K562 (cell line): Measurements from ENCODE around the gene TMEM131L. TPM values are rescaled to one million over a fixed set of nuclear protein-coding genes. Genes with fewer than 3 reads are reported as not detected.
A peak's percentile ranks its signal among the peaks of the same experiment; 100 is the strongest.

Experiments
- ATAC-seq: fragments of 200-7000 bp; cut with Tn5 transposase; 3 replicates; pipeline ENCODE4 v1.9.1; 2020; ENCODE audit warnings: moderate library complexity
- BruUV-seq: library from RNA; stranded (reverse); fragments of 400-500 nt; replicated peaks from 2 replicates; lab custom pipeline; 2021; lab: Mats Ljungman, UMichigan
- CTCF ChIA-PET: fragments of 300-600 bp; formaldehyde crosslinking; extraction: SDS; loops from one replicate; lab custom pipeline; 2021; ENCODE audit warnings: low intra/inter-chr PET ratio; lab: Yijun Ruan, JAX
- POLR2A ChIA-PET: fragments of 300-600, 350-650 bp; sonication (Branson Sonifier 250); formaldehyde crosslinking; extraction: SDS; loops from one replicate; lab custom pipeline; 2021; ENCODE audit warnings: antibody characterized with exemption, inconsistent platforms; lab: Yijun Ruan, JAX
- DNase-seq, 4 experiments: peaks; one replicate each; pipeline versions ENCODE4 v3.0.0 to v3.0.0-alpha.2; 2011 to 2018; ENCODE audit warnings: low spot score in 3 of 4, mixed read lengths in 3 of 4; ENCODE audit errors: extremely low read depth in 1 of 4
- FAIRE-seq: peaks from 2 replicates; lab custom pipeline; 2011; peaks lifted over from hg19 to GRCh38; lab: Jason Lieb, UNC
- H2AFZ ChIP-seq: 2 replicates; pipeline ENCODE4 v1.6.0; 2011; ENCODE audit warnings: low read depth, low read length, control low read depth, inconsistent platforms
- H3K27ac ChIP-seq: fragments of 200-600 bp; 3 replicates; pipeline ENCODE4 v1.8.0; 2011; ENCODE audit warnings: low read depth, mild to moderate bottlenecking, control low read depth, inconsistent platforms, low read length, moderate library complexity, mixed read lengths; ENCODE audit errors: extremely low read depth
- H3K27me3 ChIP-seq, 2 experiments: fragments of 300-600 bp in 1 of 2; 2 replicates in 1 of 2; 3 replicates in 1 of 2; pipeline versions ENCODE4 v1.6.0 to v1.8.0; 2011; ENCODE audit warnings: inconsistent platforms in 2 of 2, low read length in 2 of 2, mild to moderate bottlenecking in 1 of 2, mixed read lengths in 1 of 2, moderate library complexity in 1 of 2; ENCODE audit not compliant: control insufficient read depth in 2 of 2, insufficient read depth in 2 of 2
- H3K36me3 ChIP-seq: fragments of 300-600 bp; 3 replicates; pipeline ENCODE4 v1.8.0; 2011; ENCODE audit warnings: mild to moderate bottlenecking, low read length, inconsistent platforms; ENCODE audit not compliant: control insufficient read depth, insufficient read depth
- H3K4me1 ChIP-seq, 2 experiments: fragments of 200-600 bp in 1 of 2; replicated peaks in 1 of 2; 2 replicates in 1 of 2; 3 replicates in 1 of 2; pipeline versions ENCODE4 v1.5.1 to v1.8.0; 2011; ENCODE audit warnings: inconsistent platforms in 2 of 2, low read length in 2 of 2, mild to moderate bottlenecking in 1 of 2, mixed read lengths in 1 of 2, moderate library complexity in 1 of 2; ENCODE audit not compliant: control insufficient read depth in 2 of 2, insufficient read depth in 2 of 2
- H3K4me2 ChIP-seq: 2 replicates; pipeline ENCODE4 v1.6.1; 2011; ENCODE audit warnings: low read length, control low read depth, inconsistent platforms, mixed read lengths; ENCODE audit not compliant: insufficient read depth
- H3K4me3 ChIP-seq: fragments of 200-600 bp; sonication (generic), shearing (Covaris generic); 2 replicates; pipeline ENCODE4 v1.5.1; 2016; ENCODE audit warnings: control low read depth, inconsistent platforms
- H3K79me2 ChIP-seq: fragments of 200-600 bp; 3 replicates; pipeline ENCODE4 v1.8.0; 2011; ENCODE audit warnings: low read length, inconsistent platforms; ENCODE audit not compliant: control insufficient read depth, insufficient read depth
- H3K9ac ChIP-seq, 2 experiments: 2 replicates each; pipeline versions ENCODE4 v1.6.0 to v1.6.1; 2011; ENCODE audit warnings: low read depth in 2 of 2, low read length in 2 of 2, control low read depth in 1 of 2, inconsistent platforms in 1 of 2, mild to moderate bottlenecking in 1 of 2, mixed read lengths in 1 of 2; ENCODE audit not compliant: insufficient read depth in 1 of 2
- H3K9me1 ChIP-seq: one replicate; pipeline ENCODE4 v1.6.0; 2011; ENCODE audit warnings: inconsistent platforms, mild to moderate bottlenecking, low read length, moderate library complexity; ENCODE audit not compliant: control insufficient read depth, insufficient read depth
- H3K9me3 ChIP-seq: replicated peaks from 2 replicates; pipeline ENCODE4 v1.5.1; 2011; ENCODE audit warnings: low read depth, low read length, inconsistent platforms; ENCODE audit not compliant: control insufficient read depth, insufficient read depth
- H4K20me1 ChIP-seq: replicated peaks from 2 replicates; pipeline ENCODE4 v1.6.1; 2011; ENCODE audit warnings: low read length, inconsistent platforms, mixed read lengths; ENCODE audit not compliant: control insufficient read depth, insufficient read depth
- CEBPB ChIP-seq: fragments of 450-650 bp; IDR thresholded peaks from 2 replicates; pipeline ENCODE4 v1.6.1; 2016; ENCODE audit warnings: missing genetic modification characterization, missing compliant biosample characterization
- GTF2F1 ChIP-seq: IDR thresholded peaks from 2 replicates; pipeline ENCODE4 v1.6.1; 2011; ENCODE audit warnings: low read depth, low read length, improper control_type of control experiment
- NR2C1 ChIP-seq, 2 experiments: fragments of 450-650 bp; IDR thresholded peaks; 2 replicates each; pipeline ENCODE4 v1.6.1; 2017; ENCODE audit warnings: mild to moderate bottlenecking in 2 of 2, antibody characterized with exemption in 1 of 2, inconsistent platforms in 1 of 2, missing compliant biosample characterization in 1 of 2, missing genetic modification characterization in 1 of 2
- SP1 ChIP-seq: sonication (generic); formaldehyde crosslinking; IDR thresholded peaks from 2 replicates; pipeline ENCODE4 v1.8.1; 2022; ENCODE audit warnings: mild to moderate bottlenecking, missing genetic modification reagents
- ZNF778 ChIP-seq: fragments of 450-650 bp; formaldehyde crosslinking; IDR thresholded peaks from 2 replicates; pipeline ENCODE4 v1.4.0; 2020; ENCODE audit warnings: mild to moderate bottlenecking, moderate library complexity
- WGBS: fragments of 100-300 bp; shearing (Covaris generic); methylation state at CpG from one replicate; pipeline ENCODE4 v1.1.6; 2016; ENCODE audit warnings: low coverage, mixed read lengths; ENCODE audit not compliant: insufficient coverage; ENCODE audit errors: missing lambda C conversion rate; 5-methylcytosine and 5-hydroxymethylcytosine counted together
- in situ Hi-C: fragments of 300-500 bp; cut with MboI; formaldehyde crosslinking; loops from 4 replicates; pipeline ENCODE4 v1.15.0; 2018; ENCODE audit warnings: inconsistent platforms, mixed read lengths
- intact Hi-C: fragments of 100-400 bp; cut with micrococcal nuclease; formaldehyde crosslinking; loops from 2 replicates; pipeline ENCODE4 v1.14.2; 2022
- polyA plus RNA-seq, 8 experiments: library from polyadenylated mRNA; depleted of rRNA in 4 of 8; stranded (reverse) in 5 of 8; unstranded in 3 of 8; fragments of >200 nt; fragmentation: Nextera tagmentation in 2 of 8; fragmentation: Illumina TruSeq in 1 of 8; extraction: Ambion mirVana in 2 of 8; extraction: Trizol in 1 of 8; gene quantifications; 2 replicates each; pipeline versions ENCODE4 v1.2.1 to v1.2.3, GENCODE V29; 2011 to 2014; ENCODE audit warnings: inconsistent platforms in 1 of 8, missing spikeins in 1 of 8
- total RNA-seq, 7 experiments: library from RNA; depleted of rRNA in 6 of 7; stranded (reverse); fragments of >200 nt in 6 of 7; fragmentation: Illumina TruSeq in 2 of 7; extraction: Trizol in 2 of 7; gene quantifications; 2 replicates each; pipeline versions ENCODE4 v1.2.1 to v1.2.3, GENCODE V29; 2011 to 2021; ENCODE audit warnings: low replicate concordance in 1 of 7
- TF ChIP-seq, protein P1 (sequence below): sonication (generic); IDR thresholded peaks from 2 replicates; pipeline ENCODE4 v1.6.1; 2016
- TF ChIP-seq, protein P2 (sequence below): sonication (generic); formaldehyde crosslinking; IDR thresholded peaks from 2 replicates; pipeline ENCODE4 v1.8.0; 2022; ENCODE audit warnings: mild to moderate bottlenecking, missing genetic modification reagents

TMEM131L gene
- total and polyA plus RNA-seq, 9 of the 15 experiments (the other 6 are each of a cell fraction or from before 2014, with no cell fraction given), result 1.2 to 20.8 (median 12.9) TPM

DNA sequence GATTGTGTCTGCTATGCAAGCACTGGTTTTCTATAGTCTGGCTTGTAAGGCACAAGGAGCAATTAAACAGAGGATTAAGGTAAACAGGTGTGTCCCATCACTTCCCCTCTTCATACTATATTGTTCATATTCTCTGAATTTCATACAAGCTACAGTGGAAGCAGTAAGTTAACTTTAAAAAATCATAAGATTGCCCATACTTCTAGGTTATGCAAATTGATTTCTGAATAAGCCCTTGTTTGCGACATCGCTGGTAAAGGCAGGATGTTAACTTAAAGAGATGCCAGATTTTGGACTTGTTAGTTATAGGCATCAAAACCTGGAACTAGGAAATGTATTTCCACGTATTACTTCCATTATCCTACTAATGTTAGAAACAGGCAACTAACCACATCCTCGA is 1.0 kb upstream of the TMEM131L start:
- H3K27ac ChIP-seq, result peak overlapping the region; percentile 86
- CTCF ChIA-PET, result interaction anchor here (0.7 kb wide), 1 partner anchor 111 kb away, joined by 3 read pairs; no protein-coding TSS in a partner anchor
- H3K9ac ChIP-seq, result peak overlapping the region in 1 of 2 experiments; percentile 80; a peak in 3 of 4 replicates
- no peak for ATAC-seq
- 46% methylated on average over 4 of the region's 4 CpGs for WGBS
- peaks cover 14% of the 10 kb centered on the region; the same call in 1 of the 3 replicates for H3K36me3 ChIP-seq
- TF ChIP-seq NR2C1 (IDR thresholded peaks at IDR 0.05), result peak; percentile 8; the same call in 1 of the 2 replicates
- no peak for TF ChIP-seq NR2C1 (tag; IDR thresholded peaks at IDR 0.05)
- TF ChIP-seq GTF2F1, result no peak
- TF ChIP-seq, protein P1, sequence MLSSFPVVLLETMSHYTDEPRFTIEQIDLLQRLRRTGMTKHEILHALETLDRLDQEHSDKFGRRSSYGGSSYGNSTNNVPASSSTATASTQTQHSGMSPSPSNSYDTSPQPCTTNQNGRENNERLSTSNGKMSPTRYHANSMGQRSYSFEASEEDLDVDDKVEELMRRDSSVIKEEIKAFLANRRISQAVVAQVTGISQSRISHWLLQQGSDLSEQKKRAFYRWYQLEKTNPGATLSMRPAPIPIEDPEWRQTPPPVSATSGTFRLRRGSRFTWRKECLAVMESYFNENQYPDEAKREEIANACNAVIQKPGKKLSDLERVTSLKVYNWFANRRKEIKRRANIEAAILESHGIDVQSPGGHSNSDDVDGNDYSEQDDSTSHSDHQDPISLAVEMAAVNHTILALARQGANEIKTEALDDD, result 0 out of 2 replicates have a peak, but pooled peaks have one; percentile 36
- TF ChIP-seq CEBPB (tag), result peak; percentile 66
- 0 out of 2 replicates have a peak, but pooled peaks have one; percentile 4 for TF ChIP-seq SP1 (CRISPR knock-in tag)
- no peak for TF ChIP-seq ZNF778 (CRISPR knock-in tag)
- TF ChIP-seq, protein P2, sequence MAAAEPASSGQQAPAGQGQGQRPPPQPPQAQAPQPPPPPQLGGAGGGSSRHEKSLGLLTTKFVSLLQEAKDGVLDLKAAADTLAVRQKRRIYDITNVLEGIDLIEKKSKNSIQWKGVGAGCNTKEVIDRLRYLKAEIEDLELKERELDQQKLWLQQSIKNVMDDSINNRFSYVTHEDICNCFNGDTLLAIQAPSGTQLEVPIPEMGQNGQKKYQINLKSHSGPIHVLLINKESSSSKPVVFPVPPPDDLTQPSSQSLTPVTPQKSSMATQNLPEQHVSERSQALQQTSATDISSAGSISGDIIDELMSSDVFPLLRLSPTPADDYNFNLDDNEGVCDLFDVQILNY (CRISPR knock-in tag), result 0 out of 2 replicates have a peak, but pooled peaks have one; percentile 31
- TF ChIP-seq, all 486 proteins: peak for 5
- FAIRE-seq (no peak), DNase-seq (no peak)
- H3K4me3 ChIP-seq, result no peak overlapping the region
- POLR2A ChIA-PET, result interaction anchor here (0.6 to 1.7 kb wide), 3 partner anchors 13 to 69 kb away, joined by 3 to 6 read pairs (median 4); no protein-coding TSS in a partner anchor
- H3K4me1 ChIP-seq, result peaks cover 29 to 38% of the 10 kb centered on the region in 2 experiments
- H3K79me2 ChIP-seq, result peaks cover 38% of the 10 kb centered on the region
- intact Hi-C loops, result loop anchor here (5.0 to 10.0 kb wide), 3 partner anchors 57 to 120 kb away; partner anchors contain the start of gene MND1
- H4K20me1 ChIP-seq, result no peaks in the 10 kb centered on the region
- H2AFZ ChIP-seq, result peak overlapping the region; percentile 90
- in situ Hi-C loops, result no loop called here
- H3K9me1 ChIP-seq, result peaks cover 3% of the 10 kb centered on the region
- H3K4me2 ChIP-seq, result peak overlapping the region; percentile 66
- no peaks in the 10 kb centered on the region for H3K27me3 ChIP-seq
- no TSS peak for BruUV-seq
- H3K9me3 ChIP-seq, result no peaks in the 10 kb centered on the region
